LNCaP clone FGC (cell line): ENCODE data around the gene LRATD1.

Experiments
- DNase-seq: peaks from one replicate; pipeline ENCODE4 v3.0.0-alpha.2; 2011; ENCODE audit warnings: low read depth
- H3K4me3 ChIP-seq: 2 replicates; pipeline ENCODE4 v1.5.1; 2011; ENCODE audit warnings: mild to moderate bottlenecking, low read depth, low read length, control low read depth
- TF ChIP-seq, protein P1 (sequence below): IDR thresholded peaks from 2 replicates; pipeline ENCODE4 v1.5.1; 2012; ENCODE audit warnings: mild to moderate bottlenecking; ENCODE audit not compliant: control insufficient read depth, insufficient read depth; ENCODE audit errors: extremely low read depth

LRATD1 gene

DNA sequence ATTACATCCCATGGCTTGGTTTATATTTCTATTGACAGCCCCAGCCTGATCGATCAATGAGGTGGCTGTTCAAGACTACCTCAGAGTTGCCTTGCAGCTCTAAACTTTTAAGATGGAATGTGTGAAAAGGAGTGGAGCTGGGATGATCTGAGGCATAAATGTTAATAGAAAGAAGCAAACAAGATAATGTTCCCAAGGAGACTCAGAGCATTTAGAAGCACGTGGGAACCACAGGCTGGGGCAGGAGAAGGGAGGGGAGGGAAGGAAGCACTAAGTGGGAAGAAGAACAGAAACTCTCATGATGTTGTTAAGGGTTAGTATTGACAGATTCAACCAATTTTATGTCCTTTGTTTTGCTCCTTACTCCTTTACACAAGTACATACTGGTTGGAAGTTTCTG is 28.8 kb upstream of the LRATD1 start:
- TF ChIP-seq, protein P1, sequence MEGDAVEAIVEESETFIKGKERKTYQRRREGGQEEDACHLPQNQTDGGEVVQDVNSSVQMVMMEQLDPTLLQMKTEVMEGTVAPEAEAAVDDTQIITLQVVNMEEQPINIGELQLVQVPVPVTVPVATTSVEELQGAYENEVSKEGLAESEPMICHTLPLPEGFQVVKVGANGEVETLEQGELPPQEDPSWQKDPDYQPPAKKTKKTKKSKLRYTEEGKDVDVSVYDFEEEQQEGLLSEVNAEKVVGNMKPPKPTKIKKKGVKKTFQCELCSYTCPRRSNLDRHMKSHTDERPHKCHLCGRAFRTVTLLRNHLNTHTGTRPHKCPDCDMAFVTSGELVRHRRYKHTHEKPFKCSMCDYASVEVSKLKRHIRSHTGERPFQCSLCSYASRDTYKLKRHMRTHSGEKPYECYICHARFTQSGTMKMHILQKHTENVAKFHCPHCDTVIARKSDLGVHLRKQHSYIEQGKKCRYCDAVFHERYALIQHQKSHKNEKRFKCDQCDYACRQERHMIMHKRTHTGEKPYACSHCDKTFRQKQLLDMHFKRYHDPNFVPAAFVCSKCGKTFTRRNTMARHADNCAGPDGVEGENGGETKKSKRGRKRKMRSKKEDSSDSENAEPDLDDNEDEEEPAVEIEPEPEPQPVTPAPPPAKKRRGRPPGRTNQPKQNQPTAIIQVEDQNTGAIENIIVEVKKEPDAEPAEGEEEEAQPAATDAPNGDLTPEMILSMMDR: no peak
- H3K4me3 ChIP-seq: no peak overlapping the region
- DNase-seq: no peak

DNA sequence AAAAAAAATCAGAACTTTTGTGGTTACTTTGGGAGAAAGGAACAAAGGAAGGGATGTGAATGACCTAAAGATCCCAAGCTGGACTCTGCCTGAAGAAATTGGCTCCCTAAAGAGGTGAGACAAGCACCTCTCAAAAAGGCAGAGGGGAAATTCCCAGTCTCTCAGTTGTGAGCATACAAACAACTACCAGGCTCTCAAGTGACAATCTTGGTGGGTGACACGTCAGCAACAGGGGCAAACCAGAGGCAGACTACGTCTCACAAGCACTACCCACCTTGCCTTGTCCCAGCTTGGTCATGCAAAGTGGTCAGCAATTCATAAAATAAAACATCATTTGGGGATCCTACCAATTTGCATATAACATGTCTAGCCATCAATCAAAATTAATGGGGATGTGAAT is 24.3 kb upstream of the LRATD1 start:
- DNase-seq: no peak
- H3K4me3 ChIP-seq: no peak overlapping the region
- TF ChIP-seq, protein P1: no peak

DNA sequence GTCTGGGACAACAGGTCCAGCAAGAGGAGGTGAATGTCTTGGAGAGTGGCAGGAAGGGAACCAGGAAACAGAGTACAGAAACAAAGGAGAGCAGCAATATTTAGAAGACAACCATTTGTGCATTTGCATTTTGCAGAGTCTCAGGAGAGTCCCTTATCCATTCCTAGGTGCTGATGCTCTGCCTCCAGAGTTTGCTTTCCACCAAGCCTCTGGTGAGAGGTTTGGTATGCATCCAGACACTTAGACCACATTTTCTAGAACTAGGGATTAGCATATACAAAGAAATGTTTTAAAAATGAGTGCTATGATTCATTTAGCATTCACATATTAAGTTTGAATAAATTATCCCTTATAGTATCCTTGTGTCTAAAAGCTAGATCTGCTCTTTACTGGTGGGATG is 18.5 kb upstream of the LRATD1 start:
- TF ChIP-seq, protein P1: no peak
- no peak overlapping the region for H3K4me3 ChIP-seq

DNA sequence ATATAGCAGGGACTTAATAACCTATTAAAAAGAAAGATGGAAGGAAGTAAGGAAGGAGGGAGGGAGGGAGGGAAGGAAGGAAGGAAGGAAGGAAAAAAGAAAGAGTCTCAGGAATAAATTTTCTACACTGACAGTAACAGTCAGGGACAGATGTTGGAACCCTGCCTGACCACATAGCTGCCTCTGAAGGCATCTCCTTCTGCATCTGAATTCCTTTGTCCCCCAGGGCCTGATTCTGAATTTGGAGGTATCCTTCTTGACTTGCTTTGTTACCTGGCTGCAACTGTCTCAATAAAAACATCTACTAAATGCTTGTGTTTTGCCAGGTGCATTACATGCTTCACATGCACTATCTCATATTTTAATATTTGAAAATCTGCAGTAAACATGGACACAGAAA is 17.4 kb upstream of the LRATD1 start:
- no peak for DNase-seq
- no peak overlapping the region for H3K4me3 ChIP-seq
- TF ChIP-seq, protein P1: no peak

More for the DNA sequence above, 18.5 kb upstream of the LRATD1 start:
- DNase-seq: no peak

DNA sequence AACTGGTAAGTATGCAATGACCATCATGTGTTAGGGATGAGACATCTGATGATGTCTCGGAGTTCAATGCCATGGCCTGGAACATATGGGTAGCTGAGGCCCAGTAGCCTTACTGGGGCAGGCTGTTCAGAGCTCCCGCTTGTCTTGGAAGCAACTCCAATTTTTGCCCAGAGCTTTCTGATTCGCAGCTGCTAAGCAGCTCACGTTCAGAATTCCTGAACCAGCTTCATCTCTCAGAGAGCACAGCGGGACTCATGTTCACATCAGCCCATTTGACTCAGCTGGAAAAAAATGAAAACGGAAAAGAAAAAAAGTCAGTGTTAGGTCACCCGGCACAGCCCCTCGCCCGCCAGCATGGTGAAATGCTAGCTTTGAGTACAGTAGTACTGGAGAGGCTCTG is 16.8 kb upstream of the LRATD1 start:
- no peak for DNase-seq
- no peak overlapping the region for H3K4me3 ChIP-seq
- TF ChIP-seq, protein P1: no peak

DNA sequence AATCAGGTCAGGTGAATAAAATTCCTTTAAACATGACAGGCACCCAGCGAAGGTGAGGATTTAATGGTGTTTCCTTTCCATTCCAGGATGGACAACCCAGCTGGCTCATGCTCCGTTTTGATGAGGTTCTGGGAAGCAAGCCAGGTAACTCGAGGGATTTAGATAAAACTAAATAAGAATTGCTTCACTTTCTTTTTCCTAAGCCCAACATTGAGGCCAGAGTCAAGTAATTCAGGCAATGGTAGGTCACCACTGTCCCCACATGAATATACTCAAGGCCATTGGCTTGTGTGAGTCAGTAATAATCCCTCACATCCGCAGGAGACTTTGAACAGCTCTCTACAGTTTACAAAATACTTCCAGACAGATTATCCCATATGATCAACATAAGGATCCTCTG is 16.2 kb upstream of the LRATD1 start:
- TF ChIP-seq, protein P1: no peak
- no peak for DNase-seq
- no peak overlapping the region for H3K4me3 ChIP-seq

DNA sequence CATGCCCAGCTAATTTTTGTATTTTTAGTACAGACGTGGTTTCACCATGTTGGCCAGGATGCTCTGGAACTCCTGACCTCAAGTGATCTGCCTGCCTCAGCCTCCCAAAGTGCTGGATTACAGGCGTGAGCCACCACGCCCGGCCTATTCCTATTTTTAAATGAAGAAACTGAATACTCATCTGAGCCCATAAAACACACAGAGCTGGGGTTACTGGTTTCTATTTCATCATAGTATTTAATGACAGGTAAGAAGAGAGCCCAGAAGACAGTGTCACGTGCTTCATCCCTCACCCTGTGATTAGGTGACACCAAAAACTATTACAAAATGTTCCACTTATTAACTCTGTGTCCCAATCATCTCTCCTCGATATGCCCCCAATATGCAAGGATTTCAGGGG is 15.6 kb upstream of the LRATD1 start:
- H3K4me3 ChIP-seq: no peak overlapping the region
- no peak for DNase-seq
- TF ChIP-seq, protein P1: no peak
